IPS-15b (cell line): ENCODE data around the gene PAX3.

Experiments
- H3K27me3 ChIP-seq: one replicate; pipeline ENCODE4 v1.6.1; 2013; ENCODE audit warnings: low read length; ENCODE audit not compliant: control insufficient read depth, insufficient read depth
- H3K36me3 ChIP-seq: one replicate; pipeline ENCODE4 v1.6.1; 2013; ENCODE audit warnings: low read length; ENCODE audit not compliant: control insufficient read depth, insufficient read depth
- H3K4me1 ChIP-seq: one replicate; pipeline ENCODE4 v1.6.1; 2013; ENCODE audit warnings: mild to moderate bottlenecking, low read length; ENCODE audit not compliant: control insufficient read depth, insufficient read depth
- H3K4me3 ChIP-seq: one replicate; pipeline ENCODE4 v1.5.1; 2013; ENCODE audit warnings: low read depth, low read length
- H3K9ac ChIP-seq: one replicate; pipeline ENCODE4 v1.6.1; 2013; ENCODE audit warnings: low read depth, mild to moderate bottlenecking, low read length
- H3K9me3 ChIP-seq: one replicate; pipeline ENCODE4 v1.6.1; 2013; ENCODE audit warnings: mild to moderate bottlenecking, low read length; ENCODE audit not compliant: control insufficient read depth, insufficient read depth

Gene PAX3

GRCh38 chr2:222307978-222308730, 9.4 kb upstream of the PAX3 start:
- H3K9ac ChIP-seq = no peak overlapping the region
- peak overlapping the region; percentile 1 for H3K4me3 ChIP-seq
- H3K27me3 ChIP-seq = peaks cover 100% of the 10 kb centered on the region
- H3K9me3 ChIP-seq = no peaks in the 10 kb centered on the region
- no peaks in the 10 kb centered on the region for H3K36me3 ChIP-seq
- H3K4me1 ChIP-seq = peaks cover 10% of the 10 kb centered on the region

- H3K36me3 ChIP-seq = no peaks in the 10 kb centered on the region
- peaks cover 7% of the 10 kb centered on the region for H3K4me1 ChIP-seq
- H3K9ac ChIP-seq = no peak overlapping the region
- H3K4me3 ChIP-seq = peak overlapping the region; percentile 35
- H3K9me3 ChIP-seq = no peaks in the 10 kb centered on the region
- H3K27me3 ChIP-seq = peaks cover 100% of the 10 kb centered on the region
Observed at GRCh38 chr2:222307143-222307756, 8.5 kb upstream of the PAX3 start.

GRCh38 chr2:222306393-222307142, 7.8 kb upstream of the PAX3 start:
- no peaks in the 10 kb centered on the region for H3K36me3 ChIP-seq
- H3K4me1 ChIP-seq = peaks cover 7% of the 10 kb centered on the region
- no peaks in the 10 kb centered on the region for H3K9me3 ChIP-seq
- peaks cover 100% of the 10 kb centered on the region for H3K27me3 ChIP-seq
- no peak overlapping the region for H3K9ac ChIP-seq
- peak overlapping the region; percentile 35 for H3K4me3 ChIP-seq

GRCh38 chr2:222305516-222306392, 7.0 kb upstream of the PAX3 start:
- peaks cover 100% of the 10 kb centered on the region for H3K27me3 ChIP-seq
- no peak overlapping the region for H3K9ac ChIP-seq
- peak overlapping the region; percentile 35 for H3K4me3 ChIP-seq
- no peaks in the 10 kb centered on the region for H3K9me3 ChIP-seq
- H3K36me3 ChIP-seq = no peaks in the 10 kb centered on the region
- H3K4me1 ChIP-seq = peaks cover 7% of the 10 kb centered on the region

- Histone ChIP-seq H3K36me3 (no peaks in the 10 kb centered on the region), H3K9ac (no peak overlapping the region), H3K9me3 (no peaks in the 10 kb centered on the region), H3K4me1 (peaks cover 7% of the 10 kb centered on the region), H3K27me3 (peaks cover 100% of the 10 kb centered on the region), H3K4me3 (peak overlapping the region; percentile 35)
Observed at GRCh38 chr2:222304737-222305515, 6.1 kb upstream of the PAX3 start.

- H3K9ac ChIP-seq = no peak overlapping the region
- peaks cover 7% of the 10 kb centered on the region for H3K4me1 ChIP-seq
- peak overlapping the region; percentile 28 for H3K4me3 ChIP-seq
- H3K36me3 ChIP-seq = no peaks in the 10 kb centered on the region
- H3K27me3 ChIP-seq = peaks cover 100% of the 10 kb centered on the region
- no peaks in the 10 kb centered on the region for H3K9me3 ChIP-seq
Observed at GRCh38 chr2:222303828-222304736, 5.3 kb upstream of the PAX3 start.

GRCh38 chr2:222303045-222303827, 4.4 kb upstream of the PAX3 start:
- Histone ChIP-seq H3K9me3 (no peaks in the 10 kb centered on the region), H3K9ac (no peak overlapping the region), H3K27me3 (peaks cover 100% of the 10 kb centered on the region), H3K4me3 (peak overlapping the region; percentile 28), H3K4me1 (peaks cover 7% of the 10 kb centered on the region), H3K36me3 (no peaks in the 10 kb centered on the region)

- Histone ChIP-seq H3K36me3 (no peaks in the 10 kb centered on the region), H3K27me3 (peaks cover 100% of the 10 kb centered on the region), H3K4me1 (peaks cover 8% of the 10 kb centered on the region), H3K9me3 (no peaks in the 10 kb centered on the region), H3K9ac (no peak overlapping the region), H3K4me3 (peak overlapping the region; percentile 1)
Observed at GRCh38 chr2:222302178-222303018, 3.6 kb upstream of the PAX3 start.

GRCh38 chr2:222301796-222302118, 3.0 kb upstream of the PAX3 start:
- no peak overlapping the region for H3K9ac ChIP-seq
- peaks cover 100% of the 10 kb centered on the region for H3K27me3 ChIP-seq
- H3K36me3 ChIP-seq = no peaks in the 10 kb centered on the region
- H3K9me3 ChIP-seq = no peaks in the 10 kb centered on the region
- peaks cover 6% of the 10 kb centered on the region for H3K4me1 ChIP-seq
- peak overlapping the region; percentile 1 for H3K4me3 ChIP-seq
